HEK293T (cell line): Measurements from ENCODE around the gene STEAP2.

Experiments used
- BHLHE40 ChIP-seq: fragments of 450-650 bp; IDR thresholded peaks from 2 replicates; pipeline ENCODE4 v1.6.1; 2016; ENCODE audit warnings: mild to moderate bottlenecking, moderate library complexity, borderline replicate concordance
- CTBP1 ChIP-seq: fragments of 450-650 bp; IDR thresholded peaks from 2 replicates; pipeline ENCODE4 v1.6.1; 2016; ENCODE audit warnings: borderline replicate concordance
- ELF4 ChIP-seq: fragments of 450-650 bp; IDR thresholded peaks from 2 replicates; pipeline ENCODE4 v1.6.1; 2017; ENCODE audit warnings: antibody characterized with exemption
- FOXA1 ChIP-seq: fragments of 450-650 bp; IDR thresholded peaks from 2 replicates; pipeline ENCODE4 v1.6.1; 2016; ENCODE audit warnings: mild to moderate bottlenecking
- FOXM1 ChIP-seq: fragments of 450-650 bp; IDR thresholded peaks from 2 replicates; pipeline ENCODE4 v1.6.1; 2017; ENCODE audit warnings: mild to moderate bottlenecking, borderline replicate concordance
- HDGF ChIP-seq: fragments of 450-650 bp; IDR thresholded peaks from 2 replicates; pipeline ENCODE4 v1.6.1; 2017; ENCODE audit warnings: antibody characterized with exemption, borderline replicate concordance
- L3MBTL2 ChIP-seq: fragments of 450-650 bp; conservative IDR thresholded peaks from 2 replicates; pipeline ENCODE4 v1.6.1; 2016; ENCODE audit warnings: mild to moderate bottlenecking
- LEF1 ChIP-seq: fragments of 450-650 bp; IDR thresholded peaks from 2 replicates; pipeline ENCODE4 v1.6.1; 2017; ENCODE audit warnings: mild to moderate bottlenecking, borderline replicate concordance
- NFRKB ChIP-seq: fragments of 450-650 bp; IDR thresholded peaks from 2 replicates; pipeline ENCODE4 v1.6.1; 2016; ENCODE audit warnings: mild to moderate bottlenecking, moderate library complexity
- SP1 ChIP-seq: fragments of 450-650 bp; IDR thresholded peaks from 2 replicates; pipeline ENCODE4 v1.6.1; 2017
- SUZ12 ChIP-seq: fragments of 450-650 bp; IDR thresholded peaks from 2 replicates; pipeline ENCODE4 v1.6.1; 2016; ENCODE audit warnings: mild to moderate bottlenecking
- TARDBP ChIP-seq: fragments of 450-650 bp; IDR thresholded peaks from 2 replicates; pipeline ENCODE4 v1.6.1; 2016
- ZNF384 ChIP-seq: fragments of 450-650 bp; IDR thresholded peaks from 2 replicates; pipeline ENCODE4 v1.6.1; 2016

DNA sequence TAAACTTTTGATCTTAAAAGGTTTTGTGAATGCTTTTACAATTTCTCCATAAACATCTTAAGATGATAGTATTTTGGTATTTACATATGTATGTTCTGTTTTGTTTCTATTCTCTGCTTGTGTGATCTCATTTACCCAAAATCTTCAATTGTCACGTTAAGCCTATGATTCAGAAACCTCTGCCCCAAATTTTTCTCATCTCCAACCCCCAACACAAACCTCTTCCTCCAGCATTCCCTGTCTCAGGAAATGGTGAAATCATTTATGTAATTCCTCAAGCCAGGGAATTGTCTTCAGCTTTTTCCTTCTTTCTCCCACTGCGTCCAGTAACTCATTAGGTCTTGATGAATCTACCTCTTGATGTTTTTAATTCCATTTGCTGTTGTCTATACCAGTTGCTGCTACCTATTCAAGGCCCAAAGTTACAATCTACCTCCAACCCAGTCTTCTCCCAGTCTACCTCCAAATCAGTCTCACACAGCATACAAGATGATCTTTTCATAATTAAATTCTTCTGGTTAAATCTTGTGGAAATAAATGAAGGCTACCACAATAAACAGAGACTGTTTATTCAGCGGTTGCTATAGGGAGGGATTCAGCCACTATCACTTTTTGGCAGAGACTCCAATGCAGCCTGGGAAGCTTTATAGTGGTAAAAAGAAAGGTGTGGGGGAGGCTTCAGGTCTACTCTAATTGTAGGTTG lies 39.2 kb downstream of the STEAP2 start:
- TF ChIP-seq FOXA1 = no peak
- no peak for TF ChIP-seq BHLHE40
- TF ChIP-seq SP1 = no peak
- TF ChIP-seq FOXM1 = no peak
- TF ChIP-seq SUZ12 = no peak
- no peak for TF ChIP-seq HDGF
- TF ChIP-seq ZNF384 = no peak
- TF ChIP-seq LEF1 = no peak
- no peak for TF ChIP-seq NFRKB
- no peak for TF ChIP-seq CTBP1
- TF ChIP-seq L3MBTL2 = no peak
- TF ChIP-seq TARDBP = no peak
- TF ChIP-seq ELF4 = no peak
